HTERT RPE-1 (cell line): ENCODE results near the gene BECN2.
"Not testable (repeated sequence)": the region's sequence is repeated elsewhere in the genome, so short reads cannot be mapped to it uniquely, and the experiment has no call there.

Source experiments
- in situ Hi-C: fragments of 300-500 bp; cut with MboI; formaldehyde crosslinking; loops from 4 replicates; pipeline ENCODE4 v1.14.3; 2020; ENCODE audit warnings: low sequenced_read_pairs

Gene BECN2

DNA sequence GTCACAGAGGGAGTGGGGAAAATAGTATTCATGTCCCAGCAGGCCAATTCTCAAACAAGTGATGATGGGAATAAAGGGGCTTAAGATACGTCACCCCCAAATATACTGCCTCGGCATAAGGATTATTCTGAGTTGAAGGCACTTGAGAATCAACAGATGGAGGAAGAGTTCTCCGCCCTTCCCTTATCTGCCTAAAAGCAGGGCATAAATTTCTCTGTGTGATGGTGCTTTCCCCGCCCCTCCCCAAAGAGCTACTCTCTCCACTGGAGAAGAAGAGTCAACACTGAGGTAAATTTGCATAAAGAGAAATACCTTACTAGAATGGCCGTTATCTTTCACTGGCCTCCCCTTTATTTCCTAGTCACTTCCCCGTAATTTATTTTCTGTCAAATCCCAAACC lies 18.7 kb downstream of the BECN2 start:
- in situ Hi-C loops = no loop called here

GRCh38 chr1:241979071-241979470 lies 21.5 kb downstream of the BECN2 start:
- in situ Hi-C loops = no loop called here

DNA sequence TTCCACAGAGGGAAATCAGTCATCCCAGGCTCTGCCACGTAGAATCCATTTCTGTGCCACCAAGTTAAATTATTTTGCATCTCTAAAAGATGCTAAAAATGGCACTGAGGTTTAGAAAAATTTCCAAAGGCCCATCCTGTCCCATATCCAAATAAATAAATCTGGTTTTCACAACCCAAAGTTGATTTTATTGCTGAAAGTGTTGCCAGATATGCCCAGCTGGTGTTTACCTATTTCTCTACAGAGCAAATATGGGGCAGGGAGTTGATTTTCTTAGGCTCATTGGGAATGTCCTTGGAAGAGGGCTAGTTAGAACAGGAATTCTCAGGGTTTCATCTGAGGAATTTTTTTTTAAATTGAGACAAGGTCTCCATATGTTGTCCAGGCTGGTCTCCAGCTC lies 22.4 kb downstream of the BECN2 start:
- in situ Hi-C loops = no loop called here

- in situ Hi-C loops = no loop called here
Observed at GRCh38 chr1:241985787-241986186, 28.2 kb downstream of the BECN2 start.

GRCh38 chr1:241988389-241988930 lies 30.9 kb downstream of the BECN2 start:
- in situ Hi-C loops = not testable (repeated sequence)

DNA sequence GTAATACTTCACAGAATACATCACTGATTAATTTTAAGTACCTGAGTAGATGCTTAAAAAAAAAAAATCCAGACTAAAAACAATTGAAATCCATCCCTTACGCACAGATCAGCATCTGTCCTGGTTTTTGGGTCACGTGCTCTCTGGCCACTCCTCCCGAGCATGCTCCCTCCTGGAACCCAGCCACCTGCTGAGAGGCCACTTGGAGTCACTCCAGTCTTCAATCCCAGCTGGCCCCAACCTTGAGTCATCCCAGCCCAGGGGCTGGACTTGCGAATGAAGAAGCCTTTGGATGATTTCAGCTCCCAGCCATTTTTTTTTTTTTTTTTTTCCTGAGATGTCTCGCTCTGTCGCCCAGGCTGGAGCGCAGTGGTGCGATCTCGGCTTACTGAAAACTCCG lies 32.5 kb downstream of the BECN2 start:
- in situ Hi-C loops = no loop called here

DNA sequence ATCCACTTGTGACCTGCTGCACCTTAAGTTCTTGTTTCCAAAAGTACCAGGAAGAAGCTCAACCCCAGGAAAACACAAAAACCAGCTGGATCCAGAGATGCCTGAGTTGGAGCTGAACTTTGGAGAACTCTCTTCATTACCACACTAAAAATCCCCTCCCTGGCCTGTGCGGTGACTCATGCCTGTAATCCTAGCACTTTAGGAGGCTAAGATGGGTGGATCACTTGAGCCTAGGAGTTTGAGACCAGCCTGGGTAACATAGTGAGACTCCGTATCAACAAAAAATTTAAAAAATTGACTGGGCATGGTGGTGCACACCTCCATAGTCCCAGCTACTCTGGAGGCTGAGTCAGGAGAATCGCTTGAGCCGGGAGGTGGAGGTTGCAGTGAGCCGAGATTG lies 35.2 kb downstream of the BECN2 start:
- in situ Hi-C loops = no loop called here

DNA sequence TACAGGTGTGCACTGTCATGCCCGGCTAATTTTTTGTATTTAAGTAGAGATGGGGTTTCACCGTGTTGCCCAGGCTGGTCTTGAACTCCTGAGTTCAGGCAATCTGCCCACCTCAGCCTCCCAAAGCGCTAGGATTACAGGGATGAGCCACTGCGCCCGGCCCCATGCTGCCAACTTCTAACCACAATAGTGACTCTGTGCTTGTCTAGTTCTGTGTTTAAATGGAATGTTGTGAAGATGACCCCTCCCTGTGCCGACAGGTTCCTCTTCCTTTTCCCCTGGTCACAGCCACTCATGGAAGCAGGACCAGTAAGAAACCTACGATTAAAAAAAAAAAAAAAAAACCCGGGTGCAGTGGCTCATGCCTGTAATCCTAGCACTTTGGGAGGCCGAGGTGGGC lies 36.6 kb downstream of the BECN2 start:
- in situ Hi-C loops = no loop called here

DNA sequence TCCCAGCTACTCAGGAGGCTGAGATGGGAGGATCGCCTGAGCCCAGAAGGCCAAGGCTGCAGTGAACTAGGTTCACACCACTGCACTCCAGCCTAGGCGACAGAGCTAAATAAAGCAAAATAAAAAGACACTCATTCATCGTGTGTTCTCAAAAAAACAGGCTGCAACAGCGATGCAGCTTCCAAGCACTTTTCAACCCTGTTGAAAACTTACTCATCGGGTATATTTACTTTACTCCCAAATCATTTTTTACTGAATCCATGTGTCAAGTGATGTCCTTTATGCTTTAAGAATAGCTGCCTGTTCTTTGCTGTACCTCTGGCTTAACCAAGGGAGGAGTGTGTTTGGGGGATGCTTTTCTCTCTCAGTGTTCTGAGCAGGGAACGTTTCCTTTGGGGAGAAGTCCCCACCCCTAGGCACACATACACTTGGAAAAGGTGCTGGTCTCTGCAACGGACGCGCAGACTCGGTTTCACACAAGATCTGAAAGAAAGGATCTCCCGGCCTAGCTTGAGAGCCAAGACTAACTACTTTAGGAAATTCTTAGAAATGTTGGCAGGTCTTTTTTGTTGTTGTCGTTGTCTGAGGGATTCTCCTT lies 39.9 kb downstream of the BECN2 start:
- in situ Hi-C loops = no loop called here

DNA sequence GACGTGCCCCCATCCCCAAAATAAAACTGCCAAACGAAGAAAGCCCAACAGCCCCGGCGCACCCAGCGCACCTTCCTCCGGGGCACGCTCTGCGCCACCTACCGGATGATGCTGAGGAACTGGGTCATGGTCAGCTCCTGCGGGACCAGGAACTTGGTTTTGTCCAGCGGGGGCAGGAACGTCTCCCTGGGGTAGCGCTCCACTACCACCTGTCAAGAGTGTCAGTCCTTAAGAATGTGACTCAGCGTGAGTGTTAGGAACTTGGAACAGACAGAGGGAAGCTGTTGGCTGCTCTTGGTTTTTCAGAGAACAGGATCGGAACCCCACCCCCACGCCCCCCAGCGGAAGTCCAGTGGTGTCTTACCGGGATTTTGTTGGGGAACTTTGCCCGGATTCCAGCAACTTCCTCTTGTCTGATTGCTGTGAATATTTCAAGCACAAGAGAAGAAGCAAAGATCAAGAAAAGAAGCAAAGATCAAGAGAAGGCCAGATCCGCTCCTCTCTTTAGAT lies 40.9 kb downstream of the BECN2 start:
- in situ Hi-C loops = no loop called here

- in situ Hi-C loops = no loop called here
Observed at GRCh38 chr1:241999026-241999425, 41.5 kb downstream of the BECN2 start, which contains the start of gene MAP1LC3C. Gene MAP1LC3C (minus strand): TSS chr1:241999098. CDS start chr1:241999008, 90 bp downstream.

DNA sequence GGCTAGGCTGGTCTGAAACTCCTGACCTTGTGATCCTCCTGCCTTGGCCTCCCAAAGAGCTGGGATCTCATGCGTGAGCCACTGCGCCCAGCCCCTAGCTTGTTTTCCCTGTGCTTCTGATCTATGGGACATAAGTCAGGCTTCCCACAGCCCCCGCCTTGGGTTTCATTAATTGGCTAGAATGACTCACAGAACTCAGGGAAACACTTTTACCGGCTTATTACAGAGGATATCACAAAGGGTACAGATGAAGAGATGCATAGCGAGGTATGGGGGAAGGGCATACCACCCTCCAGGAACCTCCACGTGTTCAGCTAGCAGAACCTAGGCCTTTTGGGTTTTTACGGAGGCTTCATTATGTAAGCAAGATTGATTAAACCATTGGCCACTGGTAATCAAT lies 42.9 kb downstream of the BECN2 start:
- in situ Hi-C loops = no loop called here

- in situ Hi-C loops = no loop called here
Observed at GRCh38 chr1:242002072-242002471, 44.5 kb downstream of the BECN2 start.

DNA sequence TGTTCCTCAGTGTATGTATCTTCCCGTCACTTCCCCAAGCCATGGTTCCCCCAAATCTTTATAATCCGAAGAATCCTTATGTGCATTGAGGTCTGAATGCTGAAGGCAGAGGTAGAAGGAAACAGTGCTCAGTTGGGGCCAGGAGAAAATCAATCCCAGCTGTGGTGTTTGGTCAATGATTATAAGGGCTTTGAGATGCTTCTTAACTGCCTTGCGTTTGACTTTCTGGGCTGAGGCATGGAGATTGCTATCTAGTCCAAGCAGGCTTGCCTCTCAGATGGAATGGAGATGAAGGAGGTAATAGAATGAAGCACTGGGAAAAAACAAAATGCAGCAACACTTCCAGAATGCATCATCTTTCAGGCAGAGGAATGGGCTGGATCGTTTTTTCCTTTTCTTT lies 44.9 kb downstream of the BECN2 start:
- in situ Hi-C loops = no loop called here

GRCh38 chr1:242004751-242005495 lies 47.4 kb downstream of the BECN2 start:
- in situ Hi-C loops = no loop called here

DNA sequence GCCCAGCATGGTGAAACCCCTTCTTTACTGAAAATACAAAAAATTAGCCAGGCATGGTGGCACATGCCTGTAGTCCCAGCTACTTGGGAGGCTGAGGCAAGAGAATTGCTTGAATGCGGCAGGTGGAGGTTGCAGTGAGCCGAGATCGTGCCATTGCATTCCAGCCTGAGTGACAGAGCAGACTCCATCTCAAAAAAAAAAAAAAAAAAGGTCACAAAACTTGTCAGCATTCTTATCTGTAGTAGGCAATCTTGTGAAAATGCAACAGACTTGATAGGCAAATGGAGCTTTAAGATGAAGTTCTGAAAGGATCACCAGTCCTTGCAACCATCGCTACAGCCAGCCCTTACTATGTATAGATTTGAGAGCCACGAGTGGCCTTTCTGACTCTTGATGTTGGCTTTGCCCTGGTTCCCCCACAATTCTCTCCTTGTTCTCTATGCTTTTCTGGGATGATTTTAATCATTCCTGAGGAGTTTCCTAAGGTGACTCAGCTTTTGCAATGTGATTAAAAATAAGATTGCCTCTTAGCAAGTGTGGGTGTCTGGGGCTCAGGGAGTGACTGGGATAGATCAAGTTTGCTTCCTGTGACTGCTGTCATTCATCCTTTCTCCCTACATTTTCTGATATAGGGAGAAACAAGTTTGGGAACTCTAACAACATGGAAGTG lies 48.4 kb downstream of the BECN2 start:
- in situ Hi-C loops = no loop called here

GRCh38 chr1:242006976-242007375 lies 49.4 kb downstream of the BECN2 start:
- in situ Hi-C loops = no loop called here
